GM19452 (cell line): ENCODE measurements around the gene ECHDC3.
"Not testable (repeated sequence)": the region's sequence is repeated elsewhere in the genome, so short reads cannot be mapped to it uniquely, and the experiment has no call there.

ENCODE experiments used
- ATAC-seq: cut with Tn5 transposase; IDR thresholded peaks from one replicate; pipeline ENCODE4 v1.9.1; 2021; ENCODE audit not compliant: unreplicated experiment

ECHDC3 gene

GRCh38 chr10:11742009-11742778, at the start of gene ECHDC3:
ECHDC3 (plus strand) TSS chr10:11742382; CDS start chr10:11742577, 195 bp downstream.
- ATAC-seq, result peak; percentile 62

- ATAC-seq, result no peak
Observed at GRCh38 chr10:11693376-11693775, 48.8 kb upstream of the ECHDC3 start.

- ATAC-seq, result no peak
Observed at GRCh38 chr10:11695779-11696178, 46.4 kb upstream of the ECHDC3 start.

- ATAC-seq, result peak; percentile 42
Observed at GRCh38 chr10:11697718-11698527, 44.3 kb upstream of the ECHDC3 start.

- peak; percentile 84 for ATAC-seq
Observed at GRCh38 chr10:11698691-11699549, 43.3 kb upstream of the ECHDC3 start.

DNA sequence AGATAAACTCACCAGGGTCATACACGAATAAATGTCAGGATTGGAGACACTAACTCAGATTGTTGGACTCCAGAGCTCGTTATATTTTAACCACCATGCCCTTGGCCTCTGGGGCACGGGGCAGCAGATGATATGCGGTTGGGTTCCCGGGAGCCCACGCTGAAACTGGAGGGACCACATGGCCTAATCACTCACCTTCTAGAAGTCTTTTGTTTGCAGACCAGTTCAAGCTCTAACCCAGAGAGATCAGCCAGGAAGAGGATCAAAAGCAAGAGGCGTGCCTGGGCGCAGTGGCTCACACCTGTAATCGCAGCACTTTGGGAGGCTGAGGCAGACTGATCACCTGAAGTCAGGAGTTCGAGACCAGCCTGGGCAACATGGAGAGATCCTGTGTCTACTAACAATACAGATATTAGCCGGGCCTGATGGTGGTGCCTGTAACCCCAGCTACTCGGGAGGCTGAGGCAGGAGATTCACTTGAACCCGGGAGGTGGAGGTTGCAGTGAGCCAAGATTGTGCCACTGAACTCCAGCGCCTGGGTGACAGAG, 42.6 kb upstream of the ECHDC3 start:
- ATAC-seq, result peak; percentile 22

GRCh38 chr10:11700539-11700938, 41.6 kb upstream of the ECHDC3 start:
- no peak for ATAC-seq

- ATAC-seq, result no peak
Observed at GRCh38 chr10:11701451-11702095, 40.6 kb upstream of the ECHDC3 start.

GRCh38 chr10:11702264-11702663, 39.9 kb upstream of the ECHDC3 start:
- ATAC-seq, result no peak

DNA sequence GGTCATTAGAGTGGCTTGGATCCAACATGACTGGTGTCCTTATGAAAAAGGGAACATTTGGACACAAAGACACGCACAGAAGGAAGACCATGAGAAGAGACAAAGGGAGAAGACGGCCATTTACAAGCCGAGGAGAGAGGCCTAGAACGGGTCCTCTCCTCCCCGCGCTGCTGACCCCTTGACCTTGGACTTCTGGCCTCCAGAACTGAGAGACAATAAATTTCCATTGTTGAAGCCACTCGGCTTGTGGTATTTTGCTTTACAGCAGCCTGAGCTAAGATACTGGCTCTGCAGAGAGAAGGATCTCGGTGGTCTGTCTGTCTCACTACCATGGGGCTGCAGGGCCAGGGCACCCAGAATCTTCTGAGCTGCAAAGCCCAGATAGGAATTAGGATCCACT, 38.1 kb upstream of the ECHDC3 start:
- ATAC-seq, result no peak

- ATAC-seq, result no peak
Observed at GRCh38 chr10:11705722-11706121, 36.5 kb upstream of the ECHDC3 start.

DNA sequence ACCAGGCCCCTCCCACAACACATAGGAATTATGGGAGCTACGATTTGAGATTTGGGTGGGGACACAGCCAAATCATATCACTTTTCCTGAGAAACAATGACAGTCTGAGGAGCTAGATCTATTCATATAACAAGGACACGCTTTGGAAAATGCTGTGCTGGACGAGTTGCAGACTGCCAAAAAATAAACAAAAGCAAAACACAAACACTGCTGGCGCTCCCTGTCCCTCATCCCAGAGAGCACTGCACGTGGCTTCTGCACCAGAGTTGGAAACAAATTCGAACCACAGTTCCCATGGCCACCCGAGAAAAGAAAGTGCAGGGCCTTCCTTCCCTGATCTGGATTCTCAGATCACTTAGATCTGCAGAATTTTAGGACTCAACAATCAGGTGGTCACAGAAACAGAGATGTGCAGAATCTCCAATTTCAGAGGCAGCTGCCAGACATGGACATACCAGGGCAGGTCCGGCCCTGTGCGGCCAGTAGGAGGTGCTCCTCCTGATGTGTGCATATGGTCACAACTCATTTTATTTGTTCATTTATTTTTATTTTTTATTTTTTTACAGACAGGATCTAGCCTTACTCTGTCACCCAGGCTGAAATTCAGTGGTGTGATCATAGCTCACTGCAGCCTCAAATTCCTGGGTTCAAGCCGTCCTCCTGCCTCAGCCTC, 35.2 kb upstream of the ECHDC3 start:
- ATAC-seq, result no peak

DNA sequence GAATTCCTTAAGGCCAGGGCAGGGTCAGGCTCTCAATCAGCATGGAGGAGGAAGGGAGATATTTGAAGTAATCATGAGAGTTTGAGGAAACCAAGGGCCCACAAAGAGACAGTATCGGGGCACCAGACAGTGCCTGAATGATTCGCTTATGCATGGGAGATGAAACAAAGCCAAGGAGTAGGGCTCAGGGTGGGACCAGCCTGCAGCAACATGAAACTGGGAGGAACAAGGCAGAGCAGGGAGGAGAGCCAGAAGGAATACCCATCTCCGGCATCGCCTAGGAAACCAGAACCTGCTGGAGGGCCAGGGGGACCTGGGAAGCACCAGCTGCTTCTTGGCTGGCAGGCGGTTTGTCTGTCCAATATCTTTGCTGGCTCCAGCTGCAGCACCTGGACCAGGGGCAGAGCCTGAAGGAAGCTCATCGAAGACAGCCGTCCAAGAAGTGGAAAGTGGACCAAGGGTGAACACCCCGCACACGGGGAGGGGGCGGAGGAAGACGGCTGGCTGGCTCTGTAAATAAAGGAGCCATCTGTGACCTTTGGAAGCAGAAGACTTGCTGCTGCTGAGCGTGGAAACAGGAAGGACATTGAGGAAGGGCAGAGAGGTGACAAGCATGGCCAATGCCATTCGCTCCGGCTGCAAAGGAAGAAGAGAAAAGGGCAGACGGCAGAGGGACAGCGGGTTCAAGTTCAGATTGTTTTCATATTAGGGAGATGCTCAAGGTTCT, 34.4 kb upstream of the ECHDC3 start:
- no peak for ATAC-seq

DNA sequence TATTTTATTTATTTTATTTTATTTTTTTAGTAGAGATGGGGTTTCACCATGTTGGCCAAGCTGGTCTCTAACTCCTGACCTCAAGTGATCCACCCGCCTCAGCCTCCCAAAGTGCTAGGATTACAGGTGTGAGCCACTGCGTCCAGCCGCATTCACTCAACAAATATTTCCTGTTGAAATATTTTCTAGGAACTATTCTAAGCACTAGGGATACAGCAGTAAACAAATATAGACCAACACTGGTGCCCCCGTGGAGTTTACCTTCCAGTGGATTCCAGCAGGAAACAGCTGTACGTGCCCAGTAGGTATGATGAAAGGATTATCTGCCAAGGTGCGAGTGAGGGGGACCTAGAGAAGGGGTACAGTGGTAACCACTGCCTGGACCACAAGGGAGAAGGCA, 33.4 kb upstream of the ECHDC3 start:
- not testable (repeated sequence) for ATAC-seq

GRCh38 chr10:11712744-11713143, 29.4 kb upstream of the ECHDC3 start:
- no peak for ATAC-seq

- no peak for ATAC-seq
Observed at GRCh38 chr10:11713186-11713743, 28.9 kb upstream of the ECHDC3 start.

GRCh38 chr10:11713963-11714362, 28.2 kb upstream of the ECHDC3 start:
- no peak for ATAC-seq

GRCh38 chr10:11714750-11715365, 27.3 kb upstream of the ECHDC3 start:
- ATAC-seq, result no peak
